Left kidney (tissue), 1 donor: ENCODE data around the gene RFPL4AL1. TPM values are rescaled to one million over a fixed set of nuclear protein-coding genes. Genes with fewer than 3 reads are reported as not detected.

ENCODE experiments used
- polyA plus RNA-seq: library from polyadenylated mRNA; unstranded; fragments of 120-200 nt; gene quantifications from one replicate; pipeline ENCODE4 v1.2.1, GENCODE V29; 2013; ENCODE audit not compliant: insufficient read length

RFPL4AL1 gene
- polyA plus RNA-seq, 1 donor = 0.25 TPM

Other genes with a start within 250 kb of the RFPL4AL1 start
- gene SBK2, start 232.0 kb upstream of the RFPL4AL1 start, polyA plus RNA-seq = 1.1 TPM
- 0.58 TPM for gene SBK3, start 223.6 kb upstream of the RFPL4AL1 start, polyA plus RNA-seq
- 16.1 TPM for gene ZNF579, start 188.3 kb upstream of the RFPL4AL1 start, polyA plus RNA-seq
- gene FIZ1, start 169.6 kb upstream of the RFPL4AL1 start, polyA plus RNA-seq = 20.7 TPM
- gene ZNF524, start 168.8 kb upstream of the RFPL4AL1 start, polyA plus RNA-seq = 5.4 TPM
- gene ZNF865, start 163.5 kb upstream of the RFPL4AL1 start, polyA plus RNA-seq = 6.3 TPM
- 10.0 TPM for gene ZNF784, start 144.6 kb upstream of the RFPL4AL1 start, polyA plus RNA-seq
- 39.9 TPM for gene ZNF580, start 128.1 kb upstream of the RFPL4AL1 start, polyA plus RNA-seq
- 20.7 TPM for gene ZNF581, start 125.5 kb upstream of the RFPL4AL1 start, polyA plus RNA-seq
- gene CCDC106, start 120.9 kb upstream of the RFPL4AL1 start, polyA plus RNA-seq = 19.3 TPM
- gene U2AF2, start 114.1 kb upstream of the RFPL4AL1 start, polyA plus RNA-seq = 164 TPM
- gene EPN1, start 93.9 kb upstream of the RFPL4AL1 start, polyA plus RNA-seq = 83.3 TPM
- 0.17 TPM for gene NLRP9, start 30.7 kb upstream of the RFPL4AL1 start, polyA plus RNA-seq
- not detected for gene RFPL4A, start 10.0 kb upstream of the RFPL4AL1 start, polyA plus RNA-seq
- 0.25 TPM for gene NLRP11, start 62.9 kb downstream of the RFPL4AL1 start, polyA plus RNA-seq
- gene NLRP4, start 67.4 kb downstream of the RFPL4AL1 start, polyA plus RNA-seq = not detected
- not detected for gene NLRP13, start 163.2 kb downstream of the RFPL4AL1 start, polyA plus RNA-seq
- 0.03 TPM for gene NLRP8, start 178.7 kb downstream of the RFPL4AL1 start, polyA plus RNA-seq
- not detected for gene NLRP5, start 217.7 kb downstream of the RFPL4AL1 start, polyA plus RNA-seq